HG03066 (cell line): ENCODE results near the gene EPHA1.
"Not testable (repeated sequence)": the region's sequence is repeated elsewhere in the genome, so short reads cannot be mapped to it uniquely, and the experiment has no call there.

Experiments used
- ATAC-seq: cut with Tn5 transposase; IDR thresholded peaks from one replicate; pipeline ENCODE4 v1.9.1; 2021; ENCODE audit warnings: low read depth; ENCODE audit not compliant: unreplicated experiment

The EPHA1 gene

GRCh38 chr7:143406002-143406357 is 2.7 kb downstream of the EPHA1 start:
- ATAC-seq = no peak

GRCh38 chr7:143405173-143406001 is 3.3 kb downstream of the EPHA1 start:
- ATAC-seq = no peak

- ATAC-seq = not testable (repeated sequence)
These were observed 6.4 kb downstream of the EPHA1 start for GRCh38 chr7:143402233-143402632.

- no peak for ATAC-seq
These were observed 7.4 kb downstream of the EPHA1 start for GRCh38 chr7:143401265-143401664.

GRCh38 chr7:143399642-143400041 is 9.0 kb downstream of the EPHA1 start:
- ATAC-seq = no peak

- ATAC-seq = no peak
These were observed 9.5 kb downstream of the EPHA1 start for GRCh38 chr7:143399151-143399550.

- ATAC-seq = no peak
These were observed 10.0 kb downstream of the EPHA1 start for GRCh38 chr7:143398616-143399015.

GRCh38 chr7:143397710-143398530 is 10.7 kb downstream of the EPHA1 start:
- no peak for ATAC-seq

- ATAC-seq = no peak
These were observed 11.8 kb downstream of the EPHA1 start for GRCh38 chr7:143396625-143397556.

- no peak for ATAC-seq
These were observed 12.5 kb downstream of the EPHA1 start for GRCh38 chr7:143396182-143396581.

- no peak for ATAC-seq
These were observed 13.2 kb downstream of the EPHA1 start for GRCh38 chr7:143395187-143396149.

- no peak for ATAC-seq
These were observed 13.9 kb downstream of the EPHA1 start for GRCh38 chr7:143394777-143395176.

- ATAC-seq = no peak
These were observed 14.6 kb downstream of the EPHA1 start for GRCh38 chr7:143394068-143394467.

GRCh38 chr7:143393267-143394041 is 15.2 kb downstream of the EPHA1 start:
- no peak for ATAC-seq

GRCh38 chr7:143392875-143393266 is 15.8 kb downstream of the EPHA1 start:
- ATAC-seq = no peak

GRCh38 chr7:143392427-143392826 is 16.2 kb downstream of the EPHA1 start:
- ATAC-seq = not testable (repeated sequence)

GRCh38 chr7:143391462-143392404 is 16.9 kb downstream of the EPHA1 start:
- ATAC-seq = no peak
